Endothelial cell (in vitro differentiated cells): ENCODE results near the gene IL19. TPM values are rescaled to one million over a fixed set of nuclear protein-coding genes. Genes with fewer than 3 reads are reported as not detected.
A peak's percentile ranks its signal among the peaks of the same experiment; 100 is the strongest.

Source experiments
- DNase-seq: peaks from one replicate; pipeline ENCODE4 v3.0.0; 2021; ENCODE audit warnings: low spot score
- H3K27ac Mint-ChIP-seq: one replicate; pipeline ENCODE4 v1.8.0; 2021; ENCODE audit warnings: mixed read lengths, inconsistent platforms; ENCODE audit not compliant: unreplicated experiment
- H3K27me3 Mint-ChIP-seq: one replicate; pipeline ENCODE4 v1.8.0; 2021; ENCODE audit warnings: mild to moderate bottlenecking, moderate library complexity, mixed read lengths, inconsistent platforms; ENCODE audit not compliant: unreplicated experiment
- H3K36me3 Mint-ChIP-seq: one replicate; pipeline ENCODE4 v1.8.0; 2021; ENCODE audit warnings: mild to moderate bottlenecking, low read depth, mixed read lengths, inconsistent platforms; ENCODE audit not compliant: unreplicated experiment
- H3K4me1 Mint-ChIP-seq: one replicate; pipeline ENCODE4 v1.8.0; 2021; ENCODE audit warnings: mild to moderate bottlenecking, mixed read lengths, inconsistent platforms; ENCODE audit not compliant: unreplicated experiment
- H3K4me3 Mint-ChIP-seq: one replicate; pipeline ENCODE4 v1.8.0; 2021; ENCODE audit warnings: mild to moderate bottlenecking, mixed read lengths, inconsistent platforms; ENCODE audit not compliant: unreplicated experiment
- H3K9me3 Mint-ChIP-seq: one replicate; pipeline ENCODE4 v1.8.0; 2021; ENCODE audit warnings: mixed read lengths, inconsistent platforms; ENCODE audit not compliant: unreplicated experiment
- total RNA-seq: library from RNA; stranded (reverse); fragmentation: NEBNext Ultra II Directional; extraction: Animal tissue kit (Norgen Biotek cat#: 25700); gene quantifications from one replicate; pipeline ENCODE4 v1.2.1, GENCODE V29; 2021; ENCODE audit not compliant: unreplicated experiment
- TF ChIP-seq, protein P1 (sequence below): fragments of 200-600 bp; sonication (generic); IDR thresholded peaks from one replicate; pipeline ENCODE4 v1.5.0; 2021; ENCODE audit warnings: antibody characterized with exemption; ENCODE audit not compliant: unreplicated experiment

Gene IL19
- total RNA-seq, 1 donor from 2014 or later: not detected

DNA sequence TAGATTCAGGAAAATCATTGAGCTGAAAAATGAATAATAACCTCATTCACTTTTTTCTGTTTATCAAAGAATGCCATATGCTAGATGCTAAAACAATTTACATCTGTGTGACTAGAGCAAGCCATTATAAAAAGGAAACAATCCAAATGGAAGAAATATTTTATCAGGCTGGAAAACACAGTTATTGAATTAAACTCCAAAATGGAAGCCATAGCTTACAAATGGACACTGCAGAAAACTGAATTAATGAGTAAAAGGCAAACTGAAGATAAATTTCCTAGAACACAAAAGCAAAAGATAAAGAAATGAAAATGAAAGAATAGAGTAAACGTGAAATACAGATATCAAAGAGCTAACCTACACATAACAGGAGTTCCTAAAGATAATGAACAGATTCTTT lies 34.8 kb downstream of the IL19 start:
- H3K4me3 Mint-ChIP-seq: no peak overlapping the region
- H3K27me3 Mint-ChIP-seq: peaks cover 5% of the 10 kb centered on the region
- TF ChIP-seq, protein P1, sequence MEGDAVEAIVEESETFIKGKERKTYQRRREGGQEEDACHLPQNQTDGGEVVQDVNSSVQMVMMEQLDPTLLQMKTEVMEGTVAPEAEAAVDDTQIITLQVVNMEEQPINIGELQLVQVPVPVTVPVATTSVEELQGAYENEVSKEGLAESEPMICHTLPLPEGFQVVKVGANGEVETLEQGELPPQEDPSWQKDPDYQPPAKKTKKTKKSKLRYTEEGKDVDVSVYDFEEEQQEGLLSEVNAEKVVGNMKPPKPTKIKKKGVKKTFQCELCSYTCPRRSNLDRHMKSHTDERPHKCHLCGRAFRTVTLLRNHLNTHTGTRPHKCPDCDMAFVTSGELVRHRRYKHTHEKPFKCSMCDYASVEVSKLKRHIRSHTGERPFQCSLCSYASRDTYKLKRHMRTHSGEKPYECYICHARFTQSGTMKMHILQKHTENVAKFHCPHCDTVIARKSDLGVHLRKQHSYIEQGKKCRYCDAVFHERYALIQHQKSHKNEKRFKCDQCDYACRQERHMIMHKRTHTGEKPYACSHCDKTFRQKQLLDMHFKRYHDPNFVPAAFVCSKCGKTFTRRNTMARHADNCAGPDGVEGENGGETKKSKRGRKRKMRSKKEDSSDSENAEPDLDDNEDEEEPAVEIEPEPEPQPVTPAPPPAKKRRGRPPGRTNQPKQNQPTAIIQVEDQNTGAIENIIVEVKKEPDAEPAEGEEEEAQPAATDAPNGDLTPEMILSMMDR: no peak
- no peaks in the 10 kb centered on the region for H3K9me3 Mint-ChIP-seq
- DNase-seq: no peak
- no peaks in the 10 kb centered on the region for H3K36me3 Mint-ChIP-seq
- no peak overlapping the region for H3K27ac Mint-ChIP-seq
- peaks cover 13% of the 10 kb centered on the region for H3K4me1 Mint-ChIP-seq

DNA sequence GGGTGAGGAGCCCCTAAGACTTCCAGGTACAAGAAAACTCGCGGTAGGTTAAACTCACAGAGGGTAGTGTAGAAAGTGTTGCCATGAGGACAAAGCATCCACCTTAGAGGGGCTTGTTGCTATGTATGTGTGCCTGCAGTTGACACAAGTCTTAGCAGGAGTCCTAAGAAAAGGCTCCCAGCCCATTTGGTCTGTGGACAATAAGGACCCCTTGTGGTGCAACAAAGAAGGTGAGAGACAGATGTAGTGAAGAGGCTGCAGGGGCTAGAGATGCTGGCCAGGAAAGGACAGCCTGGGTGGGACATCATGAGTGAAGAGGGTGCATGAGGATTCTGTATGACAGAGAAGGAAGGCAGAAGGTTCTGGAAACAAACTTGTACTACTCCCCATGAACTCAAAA lies 38.0 kb downstream of the IL19 start:
- no peak overlapping the region for H3K27ac Mint-ChIP-seq
- peak; percentile 39 for DNase-seq
- H3K4me3 Mint-ChIP-seq: no peak overlapping the region
- peaks cover 8% of the 10 kb centered on the region for H3K4me1 Mint-ChIP-seq
- H3K36me3 Mint-ChIP-seq: no peaks in the 10 kb centered on the region
- peaks cover 2% of the 10 kb centered on the region for H3K27me3 Mint-ChIP-seq
- no peaks in the 10 kb centered on the region for H3K9me3 Mint-ChIP-seq
- TF ChIP-seq, protein P1: no peak

DNA sequence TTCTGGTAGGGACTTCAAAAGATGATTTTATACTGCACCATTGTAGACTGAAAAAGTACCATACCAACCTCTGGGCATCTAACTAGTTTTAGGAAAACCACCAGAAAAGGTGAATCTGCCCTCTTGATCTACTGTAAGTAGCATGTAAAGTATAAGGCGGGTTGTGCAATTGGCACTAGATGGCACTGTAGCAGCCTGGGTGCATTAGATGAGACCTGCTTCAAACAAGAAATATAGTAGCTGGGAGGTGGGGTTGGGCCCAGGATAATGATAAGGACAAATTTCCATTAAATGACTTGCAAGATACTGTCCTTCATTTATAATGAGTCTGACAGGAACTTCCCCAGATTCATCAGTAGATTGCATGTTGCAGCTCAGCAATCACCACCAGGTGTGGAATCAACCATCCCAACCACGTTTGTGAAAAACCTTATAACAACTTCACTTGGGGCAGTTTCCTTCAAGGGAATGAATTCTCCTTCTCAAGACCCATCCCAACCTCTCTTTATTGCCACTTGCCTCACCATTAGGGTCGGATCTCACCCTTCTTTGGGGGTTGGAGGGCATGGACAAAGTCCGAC lies 39.0 kb downstream of the IL19 start:
- H3K9me3 Mint-ChIP-seq: no peaks in the 10 kb centered on the region
- H3K36me3 Mint-ChIP-seq: no peaks in the 10 kb centered on the region
- TF ChIP-seq, protein P1: no peak
- no peaks in the 10 kb centered on the region for H3K4me1 Mint-ChIP-seq
- H3K27ac Mint-ChIP-seq: no peak overlapping the region
- H3K4me3 Mint-ChIP-seq: no peak overlapping the region
- H3K27me3 Mint-ChIP-seq: peaks cover 2% of the 10 kb centered on the region
- peak; percentile 13 for DNase-seq

DNA sequence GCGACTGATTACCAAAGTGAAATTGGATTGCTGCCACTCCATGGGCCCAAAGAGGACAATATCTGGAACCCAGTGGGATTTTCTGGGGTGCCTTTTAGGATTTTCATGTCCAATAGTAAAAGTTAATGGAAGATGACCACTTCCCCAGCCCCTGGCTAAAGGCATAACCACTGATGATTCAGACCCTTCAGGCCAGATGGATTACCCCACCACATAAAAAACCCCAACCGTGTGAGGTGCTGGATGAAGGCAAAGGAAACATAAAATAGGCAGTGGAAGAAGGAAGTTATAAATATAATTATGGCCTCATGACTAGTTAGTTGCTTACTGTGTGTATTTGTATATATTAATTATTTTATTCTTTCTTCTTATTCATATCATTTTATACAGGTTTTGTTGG lies 41.9 kb downstream of the IL19 start:
- no peak overlapping the region for H3K4me3 Mint-ChIP-seq
- H3K27ac Mint-ChIP-seq: no peak overlapping the region
- TF ChIP-seq, protein P1: no peak
- H3K9me3 Mint-ChIP-seq: no peaks in the 10 kb centered on the region
- no peaks in the 10 kb centered on the region for H3K4me1 Mint-ChIP-seq
- peaks cover 2% of the 10 kb centered on the region for H3K27me3 Mint-ChIP-seq
- DNase-seq: no peak
- no peaks in the 10 kb centered on the region for H3K36me3 Mint-ChIP-seq

DNA sequence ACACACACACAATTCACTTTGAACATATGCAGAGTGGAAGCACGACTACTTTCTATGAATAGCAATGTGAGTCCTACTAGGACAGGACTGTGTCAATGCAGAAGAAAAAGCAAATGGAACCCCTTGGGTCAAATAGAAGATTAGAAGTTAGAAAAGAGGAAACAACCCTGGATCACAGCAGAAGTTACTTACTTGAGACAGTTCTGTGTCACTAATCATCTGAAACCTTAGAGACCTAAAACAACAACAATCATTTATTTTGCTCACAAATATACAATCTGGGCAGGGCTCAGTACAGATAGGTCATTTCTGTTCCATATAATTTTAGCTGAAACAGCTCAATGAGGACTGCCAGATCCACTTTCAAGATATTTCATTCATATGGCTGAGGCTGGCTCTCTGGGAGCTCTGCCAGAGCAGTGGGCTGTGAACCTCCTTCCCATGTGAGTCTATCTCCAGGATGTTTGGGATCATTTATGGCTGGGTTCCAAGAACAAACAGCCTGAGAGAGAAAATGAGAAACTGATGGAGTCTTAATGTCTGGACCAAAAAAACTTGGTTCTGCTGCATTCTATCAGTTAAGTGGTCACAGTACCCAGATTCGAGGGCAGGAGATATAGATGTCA lies 44.3 kb downstream of the IL19 start:
- Mint-ChIP-seq H3K9me3 (no peaks in the 10 kb centered on the region), H3K27me3 (no peaks in the 10 kb centered on the region), H3K4me3 (no peak overlapping the region), H3K4me1 (no peaks in the 10 kb centered on the region), H3K27ac (no peak overlapping the region), H3K36me3 (no peaks in the 10 kb centered on the region)
- no peak for DNase-seq
- TF ChIP-seq, protein P1: no peak
